GM19035 (cell line): ENCODE results near the gene EPHA2.
"Not testable (repeated sequence)": the region's sequence is repeated elsewhere in the genome, so short reads cannot be mapped to it uniquely, and the experiment has no call there.

Experiments used
- ATAC-seq: cut with Tn5 transposase; IDR thresholded peaks from one replicate; pipeline ENCODE4 v1.9.1; 2021; ENCODE audit not compliant: unreplicated experiment

The EPHA2 gene

GRCh38 chr1:16122350-16122881, 33.5 kb downstream of the EPHA2 start:
- no peak for ATAC-seq

GRCh38 chr1:16120940-16121410, 34.9 kb downstream of the EPHA2 start:
- ATAC-seq = no peak

GRCh38 chr1:16120407-16120806, 35.5 kb downstream of the EPHA2 start:
- ATAC-seq = no peak

GRCh38 chr1:16119926-16120325, 35.9 kb downstream of the EPHA2 start:
- ATAC-seq = no peak

- ATAC-seq = no peak
Observed at GRCh38 chr1:16119504-16119903, 36.4 kb downstream of the EPHA2 start.

- no peak for ATAC-seq
Observed at GRCh38 chr1:16118706-16119105, 37.2 kb downstream of the EPHA2 start.

GRCh38 chr1:16117936-16118335, 37.9 kb downstream of the EPHA2 start:
- ATAC-seq = no peak

- ATAC-seq = no peak
Observed at GRCh38 chr1:16117369-16117768, 38.5 kb downstream of the EPHA2 start.

- ATAC-seq = no peak
Observed at GRCh38 chr1:16116625-16117024, 39.2 kb downstream of the EPHA2 start.

GRCh38 chr1:16116002-16116401, 39.9 kb downstream of the EPHA2 start:
- no peak for ATAC-seq

GRCh38 chr1:16115468-16115983, 40.3 kb downstream of the EPHA2 start:
- ATAC-seq = no peak

GRCh38 chr1:16114527-16115467, 41.1 kb downstream of the EPHA2 start:
- ATAC-seq = no peak

GRCh38 chr1:16112596-16113555, 43.0 kb downstream of the EPHA2 start:
- no peak for ATAC-seq

- no peak for ATAC-seq
Observed at GRCh38 chr1:16111771-16112595, 43.9 kb downstream of the EPHA2 start.

- ATAC-seq = no peak
Observed at GRCh38 chr1:16110884-16111283, 45.0 kb downstream of the EPHA2 start.

GRCh38 chr1:16110456-16110855, 45.4 kb downstream of the EPHA2 start:
- ATAC-seq = no peak

- no peak for ATAC-seq
Observed at GRCh38 chr1:16109571-16109970, 46.3 kb downstream of the EPHA2 start.

GRCh38 chr1:16107039-16107438, 48.8 kb downstream of the EPHA2 start:
- not testable (repeated sequence) for ATAC-seq

GRCh38 chr1:16101623-16102022, 54.2 kb downstream of the EPHA2 start:
- no peak for ATAC-seq

- ATAC-seq = no peak
Observed at GRCh38 chr1:16099412-16099811, 56.5 kb downstream of the EPHA2 start.
